GM12801 (cell line): ENCODE measurements around the gene SDF2.

Source experiments
- CTCF ChIP-seq: IDR thresholded peaks from one replicate; pipeline ENCODE4 v1.5.1; 2011; ENCODE audit warnings: control low read depth; ENCODE audit not compliant: insufficient read length; ENCODE audit errors: extremely low read depth

The SDF2 gene

GRCh38 chr17:28641579-28641978, 20.1 kb downstream of the SDF2 start:
- TF ChIP-seq CTCF, result no peak

GRCh38 chr17:28635506-28635905, 26.2 kb downstream of the SDF2 start:
- TF ChIP-seq CTCF, result no peak

- TF ChIP-seq CTCF, result no peak
Measured at GRCh38 chr17:28634206-28634865, 27.4 kb downstream of the SDF2 start.

- no peak for TF ChIP-seq CTCF
Measured at GRCh38 chr17:28626818-28627217, 34.9 kb downstream of the SDF2 start.

- no peak for TF ChIP-seq CTCF
Measured at GRCh38 chr17:28624148-28624547, 37.6 kb downstream of the SDF2 start.

- TF ChIP-seq CTCF, result no peak
Measured at GRCh38 chr17:28623696-28624095, 38.0 kb downstream of the SDF2 start.

- no peak for TF ChIP-seq CTCF
Measured at GRCh38 chr17:28622186-28622585, 39.5 kb downstream of the SDF2 start.
